DND-41 (cell line): Measurements from ENCODE around the gene PEX11G.

Source experiments
- CTCF ChIP-seq: IDR thresholded peaks from 2 replicates; pipeline ENCODE4 v1.5.1; 2012; ENCODE audit warnings: borderline replicate concordance, low read length, moderate library complexity, mild to moderate bottlenecking; ENCODE audit not compliant: poor library complexity, severe bottlenecking; ENCODE audit errors: extremely low read depth
- EZH2 ChIP-seq: IDR thresholded peaks from 3 replicates; pipeline ENCODE4 v1.6.1; 2012; ENCODE audit warnings: borderline replicate concordance, low read depth, mild to moderate bottlenecking, moderate library complexity, low read length, inconsistent platforms; ENCODE audit not compliant: severe bottlenecking

- TF ChIP-seq CTCF (no peak), EZH2 (no peak)
Observed at GRCh38 chr19:7520131-7521051, 31.6 kb upstream of the PEX11G start.
